GM06990 (cell line): ENCODE measurements around the gene XPNPEP3.
"Not testable (repeated sequence)": the region's sequence is repeated elsewhere in the genome, so short reads cannot be mapped to it uniquely, and the experiment has no call there.

Experiments used
- DNase-seq: peaks from one replicate; pipeline ENCODE4 v3.0.0-alpha.2; 2011; ENCODE audit not compliant: insufficient read length; ENCODE audit errors: extremely low read depth
- H3K27me3 ChIP-seq: replicated peaks from 2 replicates; pipeline ENCODE4 v1.6.0; 2011; ENCODE audit warnings: low read length; ENCODE audit not compliant: control insufficient read depth, insufficient read depth
- H3K36me3 ChIP-seq: 2 replicates; pipeline ENCODE4 v1.5.1; 2011; ENCODE audit warnings: low read length; ENCODE audit not compliant: control insufficient read depth, insufficient read depth
- H3K4me3 ChIP-seq: replicated peaks from 2 replicates; pipeline ENCODE4 v1.5.1; 2011; ENCODE audit warnings: low read depth, mild to moderate bottlenecking, control low read depth, low read length
- CTCF ChIP-seq: IDR thresholded peaks from 2 replicates; pipeline ENCODE4 v1.5.1; 2011; ENCODE audit warnings: low read length, control low read depth, mild to moderate bottlenecking, inconsistent platforms; ENCODE audit not compliant: insufficient read depth, poor library complexity, severe bottlenecking

Gene XPNPEP3

GRCh38 chr22:40904101-40904500 is 47.2 kb downstream of the XPNPEP3 start:
- H3K36me3 ChIP-seq: peaks cover 2% of the 10 kb centered on the region
- no peak overlapping the region for H3K4me3 ChIP-seq
- TF ChIP-seq CTCF: no peak

GRCh38 chr22:40908895-40909294 is 51.9 kb downstream of the XPNPEP3 start:
- DNase-seq: no peak
- no peak for TF ChIP-seq CTCF
- H3K4me3 ChIP-seq: no peak overlapping the region

More at GRCh38 chr22:40904101-40904500, 47.2 kb downstream of the XPNPEP3 start:
- DNase-seq: no peak
- no peaks in the 10 kb centered on the region for H3K27me3 ChIP-seq

GRCh38 chr22:40911772-40912171 is 54.8 kb downstream of the XPNPEP3 start:
- Histone ChIP-seq H3K4me3 (no peak overlapping the region), H3K36me3 (peaks cover 6% of the 10 kb centered on the region), H3K27me3 (no peaks in the 10 kb centered on the region)
- no peak for DNase-seq
- no peak for TF ChIP-seq CTCF

More at GRCh38 chr22:40908895-40909294, 51.9 kb downstream of the XPNPEP3 start:
- peaks cover 2% of the 10 kb centered on the region for H3K36me3 ChIP-seq
- no peaks in the 10 kb centered on the region for H3K27me3 ChIP-seq

GRCh38 chr22:40912987-40913386 is 56.0 kb downstream of the XPNPEP3 start:
- H3K27me3 ChIP-seq: not testable (repeated sequence)

GRCh38 chr22:40919446-40919845 is 62.5 kb downstream of the XPNPEP3 start:
- Histone ChIP-seq H3K4me3 (no peak overlapping the region), H3K36me3 (peaks cover 4% of the 10 kb centered on the region), H3K27me3 (no peaks in the 10 kb centered on the region)
- no peak for DNase-seq
- TF ChIP-seq CTCF: no peak

More at GRCh38 chr22:40912987-40913386, 56.0 kb downstream of the XPNPEP3 start:
- H3K4me3 ChIP-seq, H3K36me3 ChIP-seq, DNase-seq: not testable (repeated sequence)

- Histone ChIP-seq H3K27me3 (no peaks in the 10 kb centered on the region), H3K36me3 (peaks cover 4% of the 10 kb centered on the region), H3K4me3 (no peak overlapping the region)
- no peak for TF ChIP-seq CTCF
- DNase-seq: no peak
These were observed 63.6 kb downstream of the XPNPEP3 start for GRCh38 chr22:40920526-40920925.
